NCI-H1417 (cell line): ENCODE results near the gene ZNF32.
A peak's percentile ranks its signal among the peaks of the same experiment; 100 is the strongest.

Experiments used
- DNase-seq, 3 experiments: peaks; one replicate each; lab custom pipeline; 2025; lab: John Stamatoyannopoulos, UW

Gene ZNF32, protein sequence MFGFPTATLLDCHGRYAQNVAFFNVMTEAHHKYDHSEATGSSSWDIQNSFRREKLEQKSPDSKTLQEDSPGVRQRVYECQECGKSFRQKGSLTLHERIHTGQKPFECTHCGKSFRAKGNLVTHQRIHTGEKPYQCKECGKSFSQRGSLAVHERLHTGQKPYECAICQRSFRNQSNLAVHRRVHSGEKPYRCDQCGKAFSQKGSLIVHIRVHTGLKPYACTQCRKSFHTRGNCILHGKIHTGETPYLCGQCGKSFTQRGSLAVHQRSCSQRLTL

DNA sequence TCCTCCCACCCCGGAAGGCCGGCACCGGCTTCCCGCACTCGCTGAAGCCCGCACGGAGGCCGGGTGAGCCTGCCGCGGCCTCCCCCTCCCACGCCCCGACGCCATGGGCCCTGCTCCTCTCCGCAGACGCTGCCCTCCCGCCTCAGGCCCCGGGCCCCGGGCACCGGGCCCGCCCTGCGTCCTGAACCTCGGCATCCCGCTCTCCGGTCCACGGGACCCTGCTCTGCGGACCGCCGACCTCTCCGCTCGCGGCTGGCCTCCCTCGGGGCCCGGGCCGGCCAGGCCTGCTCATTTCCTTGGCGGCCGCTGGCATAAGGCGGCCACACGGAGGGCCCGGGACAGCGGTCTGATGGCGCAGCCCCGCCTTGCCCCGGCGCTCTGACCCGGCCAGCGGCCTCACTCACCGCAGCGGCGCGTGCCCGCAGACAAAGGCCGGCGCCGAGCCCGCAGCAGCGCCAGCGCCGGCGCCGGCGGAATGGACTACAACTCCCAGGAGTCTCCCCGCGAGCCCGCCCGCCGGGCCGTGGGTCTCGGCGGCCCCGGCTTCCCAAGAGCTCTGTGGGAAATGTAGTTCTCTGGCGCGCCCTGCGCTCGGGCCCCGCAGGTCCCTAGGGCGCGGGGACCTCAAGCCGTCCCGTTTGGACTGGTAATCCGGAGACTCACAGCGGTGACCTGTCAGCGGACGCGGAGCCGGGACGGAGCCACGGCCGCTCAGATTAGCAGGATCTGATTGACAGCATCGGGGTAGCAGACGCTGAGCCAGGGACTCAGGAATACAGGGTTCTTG is at the start of gene ZNF32:
Gene ZNF32 (minus strand): TSS at position 484 of the 787 bp plus-strand sequence. CDS start 2,748 bp downstream, outside the sequence.
- DNase-seq = peak; percentile 73 to 83 (median 80)

DNA sequence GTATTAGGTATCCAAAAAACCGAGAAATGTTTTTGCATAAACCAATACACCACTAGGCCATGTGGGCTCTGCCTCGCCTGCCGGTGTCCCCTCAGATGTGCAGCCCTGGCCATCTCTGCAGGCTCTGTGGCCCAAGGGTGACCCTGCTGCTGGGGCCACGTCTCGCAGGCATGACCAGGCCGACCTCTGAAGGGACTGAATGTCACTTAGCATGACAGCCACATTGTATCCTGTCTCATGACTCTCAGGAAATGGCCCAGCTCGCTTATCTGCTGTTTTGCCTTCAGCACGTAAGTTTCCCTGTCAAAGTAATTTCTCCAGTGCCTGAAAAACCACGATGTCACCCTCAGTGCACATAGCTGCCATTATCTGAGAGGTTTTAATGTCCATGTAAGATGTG is 49.5 kb upstream of the ZNF32 start:
- DNase-seq = no peak

DNA sequence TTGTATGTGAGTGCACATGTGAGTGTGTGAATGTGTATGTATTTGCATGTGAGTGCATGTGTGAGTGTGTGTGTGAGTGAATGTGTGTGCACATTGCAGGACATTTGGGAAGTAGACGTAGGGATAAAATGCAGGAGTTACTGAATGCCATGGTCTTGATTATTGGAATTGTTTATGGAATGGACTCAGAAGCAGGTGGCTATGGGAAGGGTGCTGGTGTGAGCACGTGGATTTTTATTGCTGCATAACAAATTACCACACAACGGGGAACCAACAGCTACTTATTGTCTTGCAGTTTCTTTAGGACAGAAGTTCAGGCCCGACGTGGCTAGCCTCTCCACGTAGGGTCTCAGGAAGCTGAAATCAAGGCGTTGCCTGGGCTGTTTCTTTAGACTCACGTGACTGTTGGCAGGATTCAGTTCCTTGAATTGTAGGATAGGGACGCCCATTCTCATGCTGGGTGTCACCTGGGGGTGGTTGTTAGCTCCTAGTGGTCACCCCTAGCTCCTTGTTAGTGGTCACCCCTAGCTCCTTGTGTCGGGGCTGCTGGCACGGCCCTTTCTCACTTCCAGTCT is 48.3 kb upstream of the ZNF32 start:
- no peak for DNase-seq

DNA sequence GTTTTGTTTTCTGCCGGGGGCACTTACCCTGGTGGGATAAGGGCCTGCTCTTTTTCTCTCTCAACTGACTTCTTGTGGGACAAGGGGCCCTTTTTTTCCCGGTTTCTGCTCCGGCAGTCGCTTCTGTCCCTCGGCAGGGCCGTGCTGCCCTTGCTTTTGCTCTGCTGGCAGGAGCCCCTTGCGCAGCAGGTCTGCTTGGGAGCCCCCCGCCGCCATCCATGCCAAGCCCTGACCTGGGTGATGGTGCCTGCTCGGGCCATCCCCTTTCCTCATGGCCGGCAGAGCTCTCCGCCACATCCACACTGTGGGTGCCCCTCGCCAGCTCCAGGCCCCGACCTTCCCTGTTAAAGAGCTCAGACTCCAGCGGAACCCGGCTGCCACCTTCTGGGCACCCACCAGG is 47.0 kb upstream of the ZNF32 start:
- no peak for DNase-seq

DNA sequence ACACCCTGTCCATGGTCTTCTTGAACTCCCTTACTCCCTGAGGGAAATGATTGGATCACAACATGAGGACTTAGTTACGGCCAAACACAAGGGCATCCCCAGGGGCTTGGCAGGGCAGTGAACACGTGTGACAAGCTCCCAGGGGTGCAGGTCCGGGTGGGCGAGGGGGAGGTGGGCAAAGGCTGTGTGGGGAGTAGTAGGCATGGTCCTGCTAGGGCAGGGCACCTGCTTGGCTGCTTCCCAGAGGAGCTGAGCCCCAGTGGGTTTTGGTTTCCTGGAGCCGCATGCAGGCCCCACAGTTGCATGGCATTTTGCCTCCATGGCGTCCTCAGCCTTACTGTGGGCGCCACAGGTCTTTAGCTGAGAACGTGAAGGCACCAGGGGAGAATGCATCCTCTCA is 46.6 kb upstream of the ZNF32 start:
- no peak for DNase-seq

DNA sequence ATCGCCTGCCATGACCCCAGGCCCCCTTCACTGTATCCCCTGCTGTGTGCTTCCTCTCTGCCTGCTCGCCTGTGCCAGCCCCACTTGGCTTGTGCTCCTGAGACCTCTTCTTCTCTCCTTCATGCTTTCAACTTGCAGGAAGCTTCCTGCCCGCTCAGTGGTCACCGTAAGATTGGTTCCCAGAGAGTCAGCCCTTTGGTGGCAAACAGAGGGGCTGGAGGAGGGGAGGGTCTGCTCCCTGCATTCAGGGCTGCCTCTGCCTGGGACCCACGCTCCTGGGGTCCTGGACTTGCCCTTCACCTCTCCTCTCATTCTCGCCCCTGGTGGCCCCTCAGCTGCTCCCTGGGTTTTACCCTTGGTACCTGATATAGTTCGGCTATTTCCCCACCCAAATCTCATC is 45.8 kb upstream of the ZNF32 start:
- DNase-seq = no peak

DNA sequence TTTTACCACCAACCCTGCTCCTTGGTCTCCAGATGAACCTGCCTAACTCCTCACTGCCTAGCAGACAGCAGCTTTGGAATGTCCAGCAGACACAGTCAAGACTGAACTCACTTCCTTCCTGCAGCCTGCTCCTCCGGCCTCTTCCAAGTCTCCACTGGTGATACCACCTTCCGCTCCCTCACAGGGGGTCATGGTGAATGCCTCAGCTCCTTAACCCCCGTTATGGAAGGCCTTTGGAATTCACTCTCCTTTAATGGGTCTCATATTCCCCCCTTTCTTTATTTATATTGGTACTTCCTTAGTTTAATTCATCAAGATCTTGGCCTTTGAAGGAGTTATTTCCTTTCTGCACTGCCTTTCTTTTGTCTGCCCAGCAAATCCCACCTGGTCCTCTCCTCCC is 44.9 kb upstream of the ZNF32 start:
- no peak for DNase-seq

DNA sequence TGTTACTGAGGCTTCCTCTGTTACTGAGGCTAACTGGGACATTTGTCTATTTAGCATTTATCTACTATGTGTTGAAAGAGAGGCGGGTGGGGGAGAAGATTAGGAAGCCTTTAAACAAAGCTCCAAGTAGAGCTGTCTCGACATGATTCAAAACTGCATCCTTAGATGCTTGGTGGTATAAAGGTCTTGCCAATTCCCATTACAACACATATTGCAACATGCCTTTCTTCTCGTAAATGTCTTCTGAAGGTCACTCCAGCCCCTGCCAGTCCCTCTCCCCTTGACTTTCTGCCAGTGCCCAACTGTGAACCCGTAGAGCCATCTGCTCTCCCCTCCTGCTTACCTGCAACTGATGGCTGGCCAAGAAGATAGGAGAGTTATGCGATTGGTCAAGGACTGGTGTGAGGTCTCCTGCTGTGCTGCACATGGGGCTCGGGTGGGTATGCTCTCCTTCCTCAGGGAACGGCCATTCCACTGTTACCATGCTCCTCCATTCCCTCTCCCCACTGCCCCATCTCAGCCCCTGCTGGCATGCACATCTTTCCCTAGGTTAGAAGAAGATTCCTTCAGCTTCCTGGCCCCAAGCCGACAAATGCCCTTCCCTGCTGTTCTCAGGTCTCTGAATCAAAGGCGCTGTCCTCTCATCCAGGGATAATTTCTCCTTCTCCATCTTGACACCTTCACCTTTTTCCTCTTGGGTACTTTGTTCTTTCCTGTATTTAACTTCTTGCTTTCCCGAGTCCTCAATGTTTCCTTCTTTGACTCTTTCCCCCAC is 43.6 kb upstream of the ZNF32 start:
- DNase-seq = no peak

DNA sequence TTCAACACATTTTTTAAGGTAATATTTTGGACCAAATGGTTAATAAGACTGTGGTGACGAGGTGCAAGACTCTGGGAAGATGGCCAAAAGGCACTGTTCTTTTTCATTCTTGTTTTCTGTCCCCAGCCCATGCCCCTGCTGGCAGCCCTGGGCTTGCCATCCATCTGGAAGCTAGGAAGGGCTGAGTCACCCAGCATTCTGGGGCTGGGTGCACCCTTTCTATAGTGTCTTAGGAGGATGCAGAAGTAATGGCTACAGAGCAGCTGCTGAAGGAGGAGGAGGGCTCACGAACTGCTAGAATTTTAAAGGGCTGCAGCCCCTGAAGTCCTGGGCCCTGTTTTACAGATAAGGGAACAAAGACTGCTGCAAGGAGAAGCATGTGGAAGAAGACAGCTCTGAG is 42.8 kb upstream of the ZNF32 start:
- no peak for DNase-seq

DNA sequence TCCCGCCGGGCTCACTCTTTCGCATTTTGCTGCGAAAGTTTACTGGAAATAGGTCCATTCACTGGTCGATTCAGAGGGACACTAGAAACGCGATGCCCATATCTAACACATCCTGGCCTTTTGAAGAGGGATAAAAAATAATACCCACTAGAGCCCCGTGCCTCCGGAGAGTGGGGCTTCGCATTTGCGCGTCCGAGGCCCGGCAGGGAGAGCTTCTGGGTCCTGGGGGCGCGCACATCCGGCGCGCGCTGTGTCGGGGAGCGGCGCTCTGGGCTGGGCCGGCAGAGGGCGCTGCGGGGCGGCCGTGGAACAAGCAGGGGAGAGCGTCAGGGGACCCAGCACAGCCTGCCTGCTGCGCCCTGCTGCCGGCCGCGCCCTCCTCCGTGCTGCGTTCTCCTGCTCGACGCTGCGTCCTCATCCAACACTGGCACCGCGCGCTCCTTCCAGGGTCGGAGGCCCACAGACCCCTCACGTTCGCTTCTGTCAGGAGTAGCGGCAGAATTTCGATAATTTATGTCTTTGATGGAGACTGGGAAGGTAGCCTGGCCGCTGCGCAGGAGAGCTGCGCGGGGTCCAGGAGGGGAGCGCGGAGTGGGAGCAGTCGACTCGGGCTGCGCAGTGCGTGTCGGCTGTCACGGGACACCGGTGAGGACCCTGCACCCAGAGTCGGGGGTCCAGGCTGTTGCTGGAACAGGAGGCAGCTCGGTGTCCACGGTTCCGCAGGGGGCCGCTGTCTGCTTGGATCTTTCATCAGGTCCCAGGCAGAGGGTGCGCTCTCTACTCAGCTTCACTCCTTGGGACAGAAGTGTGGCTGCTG is 41.5 kb upstream of the ZNF32 start:
- DNase-seq = peak in 1 of 3 experiments; percentile 2

DNA sequence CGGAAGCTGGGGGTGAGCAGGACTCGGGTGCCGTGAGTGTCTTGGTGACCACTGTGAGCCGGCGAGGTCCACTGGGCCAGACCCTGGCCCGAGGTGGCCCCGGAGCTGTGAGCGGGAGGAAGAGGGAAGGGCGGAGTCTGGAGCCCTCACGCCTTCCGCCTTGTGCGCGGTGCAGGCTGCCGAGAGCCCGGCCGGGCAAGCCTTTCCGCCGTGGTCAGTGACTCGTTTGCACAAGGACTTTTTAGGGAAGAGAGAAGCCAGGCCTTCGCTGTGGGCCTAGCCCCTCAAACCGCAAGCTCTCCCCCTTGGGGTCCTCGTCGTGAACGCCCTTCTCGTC is 40.9 kb upstream of the ZNF32 start:
- DNase-seq = no peak

DNA sequence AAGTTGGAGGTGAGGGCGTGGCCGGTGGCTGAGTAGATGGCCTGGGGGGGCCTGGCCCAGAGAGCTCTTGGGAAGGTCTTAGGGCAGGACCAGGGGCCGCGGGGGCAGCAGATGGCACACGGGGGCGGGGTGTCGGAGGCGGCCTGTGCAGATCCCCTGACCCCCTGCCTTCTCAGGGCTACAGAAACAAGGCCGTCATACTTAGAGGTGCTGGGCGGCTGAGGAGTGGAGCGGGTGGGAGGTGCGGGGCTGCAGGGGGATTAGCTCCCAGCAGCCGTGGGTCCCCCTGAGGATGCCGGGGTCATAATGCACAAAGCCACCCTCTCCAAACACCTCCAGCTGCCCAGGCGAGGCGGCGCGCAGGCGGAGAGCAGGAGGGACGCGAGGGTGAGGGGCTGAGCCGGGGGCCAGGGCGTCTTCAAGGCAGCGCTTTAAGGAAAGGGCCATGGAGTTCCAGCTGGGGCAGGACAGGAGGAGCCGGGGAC is 40.4 kb upstream of the ZNF32 start:
- DNase-seq = no peak

DNA sequence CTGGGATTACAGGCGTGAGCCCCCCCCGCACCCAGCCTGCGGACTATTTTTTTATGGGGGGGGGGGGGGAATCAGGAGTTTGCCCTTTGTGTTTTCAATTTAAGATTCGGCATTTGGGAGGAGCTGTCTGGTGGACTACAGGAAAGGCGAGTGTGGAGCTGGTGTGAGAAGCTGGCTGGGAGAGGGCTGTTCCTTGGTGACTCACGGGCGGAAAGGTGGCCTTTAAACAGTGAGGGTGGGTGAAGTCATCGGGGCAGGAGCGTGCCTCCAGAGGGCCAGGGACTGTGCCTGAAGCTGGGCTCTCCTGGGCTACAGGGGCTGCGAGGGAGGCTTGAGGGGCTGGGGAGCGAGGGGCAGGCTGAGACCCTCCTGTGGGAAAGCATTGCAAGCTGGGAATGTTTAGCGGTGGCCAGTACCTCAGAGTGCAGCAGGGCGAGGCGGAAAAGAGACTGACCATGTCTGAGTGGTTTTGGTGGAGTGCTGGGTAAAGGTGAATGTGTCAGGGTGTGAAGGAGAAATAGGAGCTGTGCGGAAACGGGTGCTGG is 39.7 kb upstream of the ZNF32 start:
- DNase-seq = no peak

DNA sequence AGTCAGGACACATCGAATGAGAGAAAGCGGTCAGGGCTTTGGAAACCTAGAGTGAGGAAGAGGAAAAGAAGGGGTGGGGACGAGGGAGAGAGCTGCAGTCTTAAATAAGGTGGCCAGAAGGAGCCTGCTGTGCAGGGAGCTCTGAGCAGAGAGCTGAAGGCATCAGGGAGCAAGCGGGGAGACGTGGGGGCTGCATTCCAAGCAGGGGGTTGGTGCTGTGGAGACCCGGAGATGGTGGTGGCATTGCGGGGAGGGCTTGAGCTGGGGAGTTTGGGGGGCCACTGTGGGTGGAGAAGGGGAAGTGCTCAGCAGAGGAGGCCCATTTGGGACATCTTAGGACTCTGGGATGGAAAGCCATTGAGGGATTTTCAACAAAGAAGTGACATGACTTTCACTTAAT is 38.7 kb upstream of the ZNF32 start:
- DNase-seq = no peak

DNA sequence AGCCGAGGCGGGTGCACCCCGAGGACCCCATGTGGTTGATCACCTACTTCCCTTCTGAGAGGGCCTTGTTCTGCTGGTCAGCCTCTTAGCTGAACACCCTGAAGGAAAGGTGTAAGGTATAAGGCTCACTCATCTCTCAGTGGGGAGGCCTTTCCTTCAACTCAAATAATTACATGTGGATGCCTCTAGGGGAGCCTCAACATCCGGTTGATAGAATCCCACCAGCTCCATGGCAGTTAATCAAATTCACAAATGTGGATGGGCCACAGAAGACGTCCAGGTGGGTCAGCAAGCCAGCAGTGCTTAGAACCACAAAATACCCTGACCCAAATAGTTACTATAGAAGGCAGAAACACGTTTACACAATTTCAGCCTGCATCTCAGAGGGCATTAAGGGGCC is 37.7 kb upstream of the ZNF32 start:
- no peak for DNase-seq

DNA sequence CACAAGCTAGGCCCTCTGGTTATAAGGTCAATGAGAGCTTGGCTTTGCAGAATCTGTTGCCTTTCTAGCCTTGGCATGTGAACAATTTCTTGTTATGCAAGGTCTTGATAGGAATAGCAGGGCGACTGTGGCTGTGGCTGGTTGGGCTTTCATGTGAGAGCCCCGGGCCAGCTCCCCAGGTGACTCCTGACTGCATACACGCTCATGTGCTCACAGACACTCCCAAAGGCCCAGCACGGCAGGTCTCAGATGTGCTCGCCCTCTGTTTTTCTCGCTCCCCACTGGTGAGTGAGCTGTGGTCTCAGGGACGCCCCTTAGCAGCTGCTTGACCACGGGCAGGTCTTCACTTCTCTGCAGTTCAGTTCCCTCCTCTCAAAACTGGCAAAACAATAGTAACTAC is 37.1 kb upstream of the ZNF32 start:
- no peak for DNase-seq

DNA sequence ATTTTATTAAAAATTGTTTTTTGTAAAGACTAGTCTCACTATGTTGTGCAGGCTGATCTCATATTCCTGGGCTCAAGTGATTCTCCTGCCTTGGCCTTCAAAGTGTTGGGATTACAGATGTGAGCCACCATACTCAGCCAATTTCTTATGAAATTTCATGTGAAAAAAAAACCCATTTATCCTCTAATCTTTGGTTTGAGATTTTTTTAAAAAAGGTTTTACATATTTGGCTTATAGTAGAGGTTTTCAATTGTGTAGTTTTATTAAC is 35.5 kb upstream of the ZNF32 start:
- DNase-seq = no peak

DNA sequence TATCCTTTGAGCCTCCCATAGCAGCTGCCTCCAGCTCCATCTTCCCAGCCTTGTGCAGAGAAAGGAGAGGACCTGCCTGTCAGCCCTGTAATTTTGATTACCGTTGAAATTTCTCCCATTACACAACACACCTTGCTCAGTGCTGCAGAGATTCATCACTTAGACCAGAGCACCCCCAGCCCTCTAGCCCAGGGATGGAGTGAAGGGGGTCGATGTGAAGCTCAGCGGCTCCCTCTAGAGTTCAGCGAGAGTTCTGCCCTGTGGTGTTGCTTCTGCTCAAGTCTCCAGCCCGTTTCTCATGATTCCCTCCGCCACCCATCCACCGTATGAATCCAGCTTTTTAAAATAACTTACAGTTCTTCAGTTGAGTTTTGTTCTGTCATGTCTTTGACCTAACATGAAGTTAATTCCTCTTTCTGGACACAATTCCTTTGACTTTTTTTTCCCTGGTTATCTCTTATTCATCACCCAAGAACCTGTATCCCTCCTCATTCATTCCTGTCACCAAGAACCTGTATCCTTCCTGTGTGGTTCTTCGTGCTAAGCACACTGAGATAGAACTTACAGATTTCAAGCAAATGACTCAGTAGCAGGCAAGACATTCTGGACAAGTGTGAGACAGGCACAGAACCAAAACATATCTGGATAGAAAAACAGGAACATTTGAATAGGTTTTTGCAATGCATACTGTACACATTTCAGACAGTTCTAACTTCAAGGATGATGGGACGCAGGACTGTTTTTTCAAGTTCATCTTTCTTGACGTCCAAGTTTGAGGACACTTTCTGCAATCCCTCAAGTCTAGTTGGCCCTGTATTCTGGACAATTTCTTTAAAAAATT is 35.0 kb upstream of the ZNF32 start:
- DNase-seq = peak in 1 of 3 experiments; percentile 4

DNA sequence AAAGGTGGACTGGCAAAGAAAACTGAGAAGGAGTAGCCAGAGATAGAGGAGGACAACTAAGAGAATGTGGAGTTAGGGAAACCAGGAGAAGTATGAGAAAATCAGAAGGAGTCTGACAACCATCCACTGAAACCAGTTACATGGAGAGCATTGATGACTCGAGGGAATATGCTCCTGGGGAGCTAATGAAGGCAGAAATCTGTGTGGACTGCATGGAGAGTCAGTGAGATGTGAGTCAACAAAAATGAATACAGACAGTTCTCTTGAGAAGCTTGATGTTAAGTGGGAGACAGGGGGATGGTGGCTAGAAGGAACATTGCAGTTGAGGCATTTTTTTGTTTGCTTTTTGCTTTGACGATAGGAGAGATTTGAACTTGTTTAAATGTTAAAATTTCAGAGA is 34.3 kb upstream of the ZNF32 start:
- no peak for DNase-seq

DNA sequence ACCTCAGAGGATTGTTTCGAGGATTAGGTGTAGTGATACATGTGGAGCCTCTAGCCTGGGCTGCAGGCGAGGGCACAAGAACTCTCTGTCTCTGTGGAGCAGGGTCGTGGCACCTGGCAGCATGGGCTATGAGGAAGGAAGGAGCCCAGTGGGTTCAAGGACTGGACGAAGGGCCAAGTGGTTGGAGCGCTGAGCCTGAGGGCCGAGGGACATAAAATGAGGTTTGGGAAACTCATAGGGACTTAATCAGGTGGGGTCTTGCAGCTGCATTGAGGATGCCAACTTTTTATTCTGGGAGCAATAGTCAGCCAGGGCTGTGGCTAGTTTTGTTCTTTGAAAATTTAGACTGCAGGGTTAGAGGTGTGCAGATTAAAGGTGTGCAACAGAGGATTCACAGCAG is 33.0 kb upstream of the ZNF32 start:
- DNase-seq = no peak

DNA sequence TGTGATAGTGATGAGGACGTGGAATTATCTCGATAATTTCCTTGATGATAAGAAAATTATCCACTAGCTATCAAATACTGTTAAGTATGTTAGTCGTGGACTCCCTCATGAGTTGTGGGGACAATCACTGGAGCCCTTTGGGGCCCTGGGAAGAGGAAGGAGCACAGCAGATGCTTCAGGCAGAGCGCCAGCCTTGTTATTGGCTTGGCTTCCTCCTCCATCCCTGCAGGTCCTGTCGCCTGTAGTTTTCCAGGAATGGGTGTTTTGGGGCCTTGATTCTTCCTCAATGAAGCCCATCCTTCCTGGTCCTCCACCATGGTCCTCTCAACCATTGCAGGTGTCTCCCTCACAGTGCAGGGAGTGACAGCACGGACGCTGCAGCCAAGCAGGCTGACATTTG is 32.5 kb upstream of the ZNF32 start:
- DNase-seq = no peak
